Sigmoid colon (tissue), 7 donors: ENCODE data around the gene RAI2. TPM values are rescaled to one million over a fixed set of nuclear protein-coding genes. Genes with fewer than 3 reads are reported as not detected.

Source experiments
- DNase-seq: peaks from one replicate; pipeline ENCODE4 v3.0.0-alpha.2; 2019
- H3K27ac ChIP-seq, 4 donors: fragments of 200-600 bp; sonication (generic); one replicate each; pipeline ENCODE4 v1.5.1; 2016 to 2019; ENCODE audit warnings: mild to moderate bottlenecking in 1 of 4
- H3K27me3 ChIP-seq, 3 donors: fragments of 200-600 bp; sonication (generic); one replicate each; pipeline ENCODE4 v1.5.1; 2019; ENCODE audit warnings: mild to moderate bottlenecking in 1 of 3
- H3K36me3 ChIP-seq, 4 donors: fragments of 200-600 bp; sonication (generic); one replicate each; pipeline ENCODE4 v1.5.1; 2016 to 2019
- H3K4me1 ChIP-seq, 4 donors: fragments of 200-600 bp; sonication (generic); one replicate each; pipeline ENCODE4 v1.5.1; 2017 to 2019
- H3K4me3 ChIP-seq, 4 donors: fragments of 200-600 bp; sonication (generic); one replicate each; pipeline ENCODE4 v1.5.1; 2017 to 2019; ENCODE audit warnings: mild to moderate bottlenecking in 2 of 4, moderate library complexity in 1 of 4
- H3K9me3 ChIP-seq, 4 donors: fragments of 200-600 bp in 3 of 4; sonication (generic) in 3 of 4; one replicate each; pipeline versions ENCODE4 v1.5.1 to v1.6.1; 2013 to 2019
- CTCF ChIP-seq, 4 experiments: fragments of 450-650 bp in 3 of 4; fragments of 200-600 bp in 1 of 4; IDR thresholded peaks; one replicate each; pipeline ENCODE4 v1.5.1; 2016 to 2019; ENCODE audit warnings: antibody characterized with exemption in 4 of 4, mild to moderate bottlenecking in 3 of 4, moderate library complexity in 2 of 4
- EP300 ChIP-seq, 4 donors: sonication (generic); formaldehyde crosslinking; IDR thresholded peaks; one replicate each; pipeline ENCODE4 v1.6.1; 2017; ENCODE audit warnings: antibody characterized with exemption in 4 of 4
- POLR2A ChIP-seq, 2 donors: fragments of 450-650 bp; IDR thresholded peaks; one replicate each; pipeline ENCODE4 v1.6.1; 2016; ENCODE audit warnings: antibody characterized with exemption in 2 of 2, mild to moderate bottlenecking in 2 of 2, moderate library complexity in 2 of 2
- POLR2AphosphoS5 ChIP-seq, 4 donors: sonication (generic); formaldehyde crosslinking; IDR thresholded peaks; one replicate each; pipeline ENCODE4 v1.6.1; 2017; ENCODE audit warnings: antibody characterized with exemption in 4 of 4
- WGBS, 2 donors: extraction: QIAGEN DNeasy Blood & Tissue Kit; methylation state at CpG; one replicate each; pipeline ENCODE4 v1.1.7; 2013; 5-methylcytosine and 5-hydroxymethylcytosine counted together
- intact Hi-C: fragments of 100-400 bp; cut with DNase I; formaldehyde crosslinking; loops from one replicate; pipeline ENCODE4 v1.15.1; 2023
- polyA plus RNA-seq, 3 donors: library from polyadenylated mRNA; stranded (reverse); fragments of 200-250 nt; gene quantifications; one replicate each; pipeline ENCODE4 v1.2.3, GENCODE V29; 2013
- total RNA-seq, 4 donors: library from RNA; depleted of rRNA; stranded (reverse); fragments of >200 nt; gene quantifications; one replicate each; pipeline ENCODE4 v1.1.0, GENCODE V29; 2016
- donor health status: healthy with polysubstance abuse.
- donor health status: Bipolar disorder and iron deficiency.
- donor health status: healthy.

Gene RAI2
- total and polyA plus RNA-seq, 7 donors: 3.7 to 26.0 (median 19.6) TPM

GRCh38 chrX:17836830-17837229, 24.3 kb downstream of the RAI2 start:
- no peak overlapping the region for H3K27ac ChIP-seq
- peaks cover 0 to 2% (median 0%) of the 10 kb centered on the region in 4 donors for H3K4me1 ChIP-seq
- H3K27me3 ChIP-seq: no peaks in the 10 kb centered on the region
- no peaks in the 10 kb centered on the region for H3K36me3 ChIP-seq
- no peaks in the 10 kb centered on the region for H3K9me3 ChIP-seq
- no peak overlapping the region for H3K4me3 ChIP-seq
- no peak for DNase-seq
- 86 to 96% methylated on average over 3 of the region's 3 CpGs for WGBS, 2 donors
- TF ChIP-seq POLR2A (IDR thresholded peaks at IDR 0.05): no peak
- no peak for TF ChIP-seq POLR2AphosphoS5 (IDR thresholded peaks at IDR 0.05)
- no peak for TF ChIP-seq EP300 (IDR thresholded peaks at IDR 0.05)
- TF ChIP-seq CTCF (IDR thresholded peaks at IDR 0.05): no peak
- intact Hi-C loops: no loop called here

GRCh38 chrX:17833954-17834353, 27.1 kb downstream of the RAI2 start:
- DNase-seq: no peak
- H3K36me3 ChIP-seq: no peaks in the 10 kb centered on the region
- H3K4me1 ChIP-seq: peaks cover 0 to 25% (median 0%) of the 10 kb centered on the region in 4 donors
- no peak for TF ChIP-seq POLR2A (IDR thresholded peaks at IDR 0.05)
- no peak for TF ChIP-seq CTCF (IDR thresholded peaks at IDR 0.05)
- no peak for TF ChIP-seq POLR2AphosphoS5 (IDR thresholded peaks at IDR 0.05)
- no peak for TF ChIP-seq EP300 (IDR thresholded peaks at IDR 0.05)
- WGBS, 2 donors: 4 to 24% methylated on average over 2 of the region's 2 CpGs
- no peak overlapping the region for H3K4me3 ChIP-seq
- no peaks in the 10 kb centered on the region for H3K27me3 ChIP-seq
- H3K27ac ChIP-seq: no peak overlapping the region
- intact Hi-C loops: no loop called here
- H3K9me3 ChIP-seq: no peaks in the 10 kb centered on the region

- no peak for DNase-seq
- Histone ChIP-seq H3K27ac (peak overlapping the region in 3 of 4 donors; percentile 48 to 61 (median 50)), H3K4me3 (no peak overlapping the region), H3K36me3 (no peaks in the 10 kb centered on the region), H3K4me1 (peaks cover 0 to 25% (median 0%) of the 10 kb centered on the region in 4 donors), H3K27me3 (no peaks in the 10 kb centered on the region), H3K9me3 (no peaks in the 10 kb centered on the region)
- TF ChIP-seq POLR2AphosphoS5 (IDR thresholded peaks at IDR 0.05) (peak in 1 of 4 donors; percentile 10), POLR2A (IDR thresholded peaks at IDR 0.05) (no peak)
- intact Hi-C loops: no loop called here
- 70 to 84% methylated on average over 3 of the region's 3 CpGs for WGBS, 2 donors
Observed at GRCh38 chrX:17831255-17831654, 29.8 kb downstream of the RAI2 start.

GRCh38 chrX:17830211-17830610, 30.9 kb downstream of the RAI2 start:
- WGBS, 2 donors: 44 to 84% methylated on average over 1 of the region's 1 CpG
- TF ChIP-seq EP300 (IDR thresholded peaks at IDR 0.05) (no peak), POLR2A (IDR thresholded peaks at IDR 0.05) (no peak), CTCF (IDR thresholded peaks at IDR 0.05) (no peak), POLR2AphosphoS5 (IDR thresholded peaks at IDR 0.05) (no peak)
- peak overlapping the region; percentile 22 to 61 (median 49) for H3K27ac ChIP-seq
- no peak for DNase-seq
- no peaks in the 10 kb centered on the region for H3K27me3 ChIP-seq
- H3K9me3 ChIP-seq: no peaks in the 10 kb centered on the region
- intact Hi-C loops: no loop called here
- H3K36me3 ChIP-seq: no peaks in the 10 kb centered on the region
- peaks cover 0 to 25% (median 0%) of the 10 kb centered on the region in 4 donors for H3K4me1 ChIP-seq
- H3K4me3 ChIP-seq: no peak overlapping the region

DNA sequence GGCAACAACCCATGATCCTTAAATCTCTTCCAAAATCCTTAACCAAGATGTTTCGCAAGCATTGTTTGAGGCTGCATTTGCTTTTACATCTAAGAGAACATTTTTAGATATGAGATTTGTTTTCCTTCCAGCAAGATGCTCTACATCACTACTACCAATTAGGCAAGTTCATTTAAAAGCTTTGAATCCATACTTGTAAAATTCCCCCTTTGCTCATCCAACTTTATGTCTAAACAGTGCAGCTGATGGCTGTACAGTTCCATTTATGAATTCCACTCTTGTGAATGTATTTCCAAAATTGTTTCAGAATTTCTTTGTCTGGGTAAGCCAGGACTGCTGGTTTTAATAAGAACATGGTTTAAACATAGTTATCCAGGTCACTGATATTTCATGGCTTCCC, 31.5 kb downstream of the RAI2 start:
- DNase-seq: no peak
- 88 to 97% methylated on average over 1 of the region's 1 CpG for WGBS, 2 donors
- intact Hi-C loops: no loop called here
- Histone ChIP-seq H3K36me3 (no peaks in the 10 kb centered on the region), H3K4me1 (peaks cover 0 to 25% (median 0%) of the 10 kb centered on the region in 4 donors), H3K4me3 (no peak overlapping the region), H3K27ac (peak overlapping the region; percentile 22 to 61 (median 49)), H3K27me3 (no peaks in the 10 kb centered on the region), H3K9me3 (no peaks in the 10 kb centered on the region)
- TF ChIP-seq POLR2AphosphoS5 (IDR thresholded peaks at IDR 0.05) (no peak), EP300 (IDR thresholded peaks at IDR 0.05) (peak in 1 of 4 donors; percentile 12), CTCF (IDR thresholded peaks at IDR 0.05) (no peak)
